SIG-M5 treated with dmso at 0.1 percent for 504 hours (cell line): Measurements from ENCODE around the gene XRCC1.
"Not testable (repeated sequence)": the region's sequence is repeated elsewhere in the genome, so short reads cannot be mapped to it uniquely, and the experiment has no call there.

Experiments
- DNase-seq: peaks from one replicate; lab custom pipeline; 2025; ENCODE audit not compliant: unreplicated experiment; lab: John Stamatoyannopoulos, UW

Gene XRCC1

GRCh38 chr19:43522929-43523328 lies 52.4 kb downstream of the XRCC1 start:
- DNase-seq: peak; percentile 17

GRCh38 chr19:43519436-43520088 lies 55.8 kb downstream of the XRCC1 start:
- DNase-seq: peak; percentile 82

DNA sequence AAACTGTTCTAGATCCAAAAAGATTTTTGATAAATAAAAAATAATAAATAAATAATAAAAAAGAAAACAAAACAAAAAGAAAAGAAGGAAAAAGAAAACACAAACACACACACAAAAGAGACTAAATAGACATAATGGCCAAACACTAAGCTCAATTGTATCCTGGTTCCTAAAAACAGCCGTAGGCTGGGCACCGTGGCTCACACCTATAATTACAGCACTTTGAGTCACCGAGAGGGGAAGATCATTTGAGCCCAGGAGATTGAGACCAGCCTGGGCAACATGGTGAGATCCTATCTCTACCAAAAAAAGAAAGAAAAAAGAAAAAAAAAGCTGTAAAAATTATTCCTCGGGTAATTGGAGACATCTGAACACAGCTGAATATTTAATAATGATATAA lies 57.3 kb downstream of the XRCC1 start:
- DNase-seq: no peak

GRCh38 chr19:43512399-43512798 lies 62.9 kb downstream of the XRCC1 start:
- not testable (repeated sequence) for DNase-seq

GRCh38 chr19:43511324-43511723 lies 64.0 kb downstream of the XRCC1 start:
- no peak for DNase-seq

GRCh38 chr19:43510713-43511112 lies 64.6 kb downstream of the XRCC1 start:
- DNase-seq: no peak

DNA sequence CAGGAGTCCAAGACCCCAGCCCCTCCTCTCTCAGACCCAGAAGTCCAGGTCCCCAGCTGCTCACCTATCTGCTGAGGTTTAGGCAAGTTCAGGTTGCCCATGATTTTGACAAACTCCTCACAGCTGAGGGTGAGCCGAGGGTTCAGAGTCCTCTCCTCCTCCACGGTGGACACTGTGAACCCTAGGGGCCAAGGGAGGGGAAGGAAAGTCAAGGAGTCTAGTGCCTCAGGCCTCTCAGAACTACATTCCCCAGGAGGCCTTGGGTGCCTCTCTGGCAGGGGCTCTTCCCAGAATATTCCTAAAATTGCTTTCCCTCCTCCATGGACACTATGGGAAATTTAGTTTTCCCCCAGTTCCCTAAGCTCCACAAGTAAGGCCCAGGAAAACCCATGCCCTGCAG lies 67.4 kb downstream of the XRCC1 start:
- DNase-seq: no peak

- DNase-seq: no peak
Observed at GRCh38 chr19:43506629-43507028, 68.7 kb downstream of the XRCC1 start.

DNA sequence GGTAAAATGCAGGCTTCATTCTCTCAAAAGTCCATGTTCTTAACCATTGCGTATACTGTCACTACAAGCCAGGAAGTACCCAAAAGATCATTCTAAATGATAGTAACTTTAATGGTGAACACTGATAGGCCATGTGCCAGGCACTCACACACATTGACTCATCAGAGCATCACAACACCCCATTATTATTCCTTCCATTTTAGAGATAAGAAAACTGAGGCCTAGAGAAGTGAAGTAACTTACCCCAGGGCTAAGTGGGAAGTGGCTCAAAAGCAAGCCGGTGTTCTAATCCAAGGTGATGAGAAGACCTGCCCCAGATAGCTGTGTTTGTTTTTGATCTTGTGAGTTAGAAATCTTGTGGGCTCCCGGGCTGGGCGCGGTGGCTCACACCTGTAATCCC lies 69.4 kb downstream of the XRCC1 start:
- DNase-seq: no peak

- no peak for DNase-seq
Observed at GRCh38 chr19:43505186-43505456, 70.2 kb downstream of the XRCC1 start.

GRCh38 chr19:43504426-43505185 lies 70.7 kb downstream of the XRCC1 start, which contains the start of gene PHLDB3:
TSS of gene PHLDB3 (minus strand) at chr19:43504746. CDS start at chr19:43504118, 628 bp downstream.
- DNase-seq: no peak

DNA sequence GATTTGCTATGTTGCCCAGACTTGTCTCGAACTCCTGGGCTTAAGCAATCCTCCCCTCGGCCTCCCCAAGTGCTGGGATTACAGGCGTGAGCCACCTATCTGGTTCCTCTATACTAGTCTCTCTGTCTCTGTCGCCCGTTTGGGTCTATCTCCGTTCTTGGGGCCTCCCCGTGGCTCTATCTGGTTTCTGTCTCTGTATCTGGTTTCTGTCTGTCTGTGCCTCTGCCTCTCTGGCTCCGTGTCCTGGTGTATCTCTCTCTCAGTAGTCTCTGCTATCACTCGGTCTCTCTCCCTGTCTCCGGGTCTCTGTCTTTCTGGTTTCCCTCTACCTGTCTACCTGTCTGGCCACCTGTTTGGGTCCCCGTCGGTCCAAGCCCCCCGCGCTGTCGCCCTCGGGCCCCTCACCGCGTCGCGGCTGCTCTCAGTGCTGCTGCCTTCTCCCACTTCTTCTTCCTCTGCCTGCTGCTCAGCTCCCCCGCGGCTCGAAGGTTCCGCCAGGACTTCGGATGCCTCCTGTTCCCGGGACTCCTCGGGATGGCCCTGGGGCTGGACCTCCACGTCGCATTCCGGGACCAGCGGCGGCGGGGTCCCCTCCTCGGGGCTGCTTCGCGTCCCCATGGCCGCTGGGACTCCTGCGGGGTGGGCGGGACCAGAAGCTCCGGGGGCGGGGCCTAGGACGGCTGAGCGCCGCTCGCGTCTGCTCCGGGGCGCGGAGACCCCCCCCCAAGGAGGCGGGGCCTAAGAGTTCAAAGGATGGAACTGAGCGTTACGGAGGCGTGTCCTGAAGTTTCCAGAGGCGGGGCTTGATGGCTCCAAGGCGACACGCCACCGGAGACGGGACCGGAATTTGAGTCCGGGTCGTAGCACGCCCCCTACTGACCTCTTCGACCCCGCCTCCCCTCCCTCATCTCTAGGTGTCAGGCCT lies 71.6 kb downstream of the XRCC1 start:
- DNase-seq: peak; percentile 92

GRCh38 chr19:43502419-43502976 lies 72.8 kb downstream of the XRCC1 start:
- no peak for DNase-seq

DNA sequence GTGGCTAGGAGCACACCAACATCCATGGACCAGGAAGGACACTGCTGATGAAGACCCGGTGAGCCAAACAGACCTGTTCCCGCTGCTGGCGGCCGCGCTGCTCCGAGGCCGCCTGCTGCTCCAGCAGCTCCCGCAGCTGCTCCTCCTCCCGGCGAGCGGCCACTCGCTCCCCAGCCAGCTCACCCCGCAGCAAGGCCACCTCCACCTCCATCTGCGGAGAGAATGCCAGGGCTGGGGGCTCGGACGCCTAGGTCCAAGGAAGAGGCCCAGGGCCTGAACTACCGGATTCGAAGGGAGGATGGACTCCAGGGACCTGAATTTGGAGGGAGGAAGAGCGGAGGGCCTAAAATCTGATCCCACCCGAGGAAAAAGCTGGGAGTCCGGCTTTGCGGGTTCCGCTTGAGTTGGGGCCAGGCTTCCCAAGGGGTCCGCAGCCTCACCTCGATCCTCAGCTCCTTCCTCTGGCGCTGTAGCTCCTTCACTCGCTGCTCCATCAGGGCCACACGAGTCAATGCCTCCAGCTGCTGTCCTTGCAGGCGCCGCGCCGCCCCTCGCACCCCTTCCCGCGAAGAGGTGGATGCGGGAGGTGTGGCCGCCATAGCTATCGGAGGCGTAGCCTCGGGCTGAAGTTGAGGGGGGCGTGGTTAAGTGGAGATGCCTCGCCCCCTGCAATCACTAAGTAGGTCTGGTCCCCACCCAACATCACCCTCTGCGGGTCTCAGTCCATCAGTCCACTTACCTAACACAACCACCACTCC lies 73.5 kb downstream of the XRCC1 start:
- DNase-seq: no peak

DNA sequence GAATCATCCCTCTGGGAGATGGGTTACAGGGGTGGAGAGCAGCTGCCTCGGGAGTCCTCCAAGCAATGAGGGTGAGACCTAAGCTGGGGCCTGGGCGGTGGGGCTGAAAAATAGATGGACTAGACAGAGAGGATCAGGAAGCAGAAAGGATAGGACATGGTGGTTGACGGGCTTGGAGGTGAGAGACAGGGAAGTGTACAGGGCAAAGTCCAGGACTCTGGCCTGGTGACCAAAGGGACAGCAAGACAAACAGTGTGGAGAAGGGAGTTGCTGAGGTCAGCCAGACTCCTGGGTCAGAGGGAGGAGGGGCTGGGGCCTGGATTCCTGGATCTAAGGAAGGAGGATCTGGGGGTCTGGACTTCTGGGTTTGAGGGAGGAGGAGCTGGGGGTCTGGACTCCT lies 76.3 kb downstream of the XRCC1 start:
- no peak for DNase-seq

GRCh38 chr19:43498233-43498842 lies 77.0 kb downstream of the XRCC1 start:
- no peak for DNase-seq

- DNase-seq: no peak
Observed at GRCh38 chr19:43496960-43497359, 78.4 kb downstream of the XRCC1 start.

DNA sequence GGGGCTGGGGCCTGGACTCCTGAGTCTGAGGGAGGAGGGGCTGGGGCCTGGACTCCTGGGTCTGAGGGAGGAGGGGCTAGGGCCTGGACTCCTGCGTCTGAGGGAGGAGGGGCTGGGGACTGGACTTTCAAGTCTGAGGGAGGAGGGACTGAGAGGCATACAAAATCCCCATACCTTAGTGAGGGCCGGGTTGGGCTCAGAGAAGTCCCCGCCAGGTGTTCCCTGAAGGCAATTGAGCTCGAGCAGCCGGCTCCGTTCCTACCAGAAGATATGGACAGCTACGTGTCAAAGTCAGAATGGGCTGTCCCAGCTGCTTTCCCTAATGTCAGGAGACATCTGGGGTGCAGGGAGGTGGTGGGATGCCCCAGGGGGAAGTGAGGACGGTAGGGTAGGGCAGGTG lies 80.2 kb downstream of the XRCC1 start:
- no peak for DNase-seq
